MM.1S (cell line): ENCODE measurements around the gene NEDD4L.

Source experiments
- DNase-seq: peaks from one replicate; pipeline ENCODE4 v3.0.0-alpha.2; 2015
- H2AFZ ChIP-seq: fragments of 300-600 bp; sonication (generic); 2 replicates; pipeline ENCODE4 v1.6.0; 2016; ENCODE audit warnings: antibody characterized with exemption, low read length
- H3F3A ChIP-seq: fragments of 300-600 bp; sonication (generic); 2 replicates; pipeline ENCODE4 v1.6.1; 2016; ENCODE audit warnings: mild to moderate bottlenecking, antibody characterized with exemption, low read length, moderate library complexity, mixed read lengths; ENCODE audit not compliant: insufficient read depth
- H3K27ac ChIP-seq: fragments of 300-600 bp; sonication (generic); 2 replicates; pipeline ENCODE4 v1.5.1; 2016; ENCODE audit warnings: mild to moderate bottlenecking, low read length
- H3K27me3 ChIP-seq: fragments of 300-600 bp; sonication (generic); replicated peaks from 2 replicates; pipeline ENCODE4 v1.6.0; 2016; ENCODE audit warnings: low read length; ENCODE audit not compliant: insufficient read depth
- H3K36me3 ChIP-seq: fragments of 300-600 bp; sonication (generic); replicated peaks from 2 replicates; pipeline ENCODE4 v1.6.1; 2016; ENCODE audit warnings: mild to moderate bottlenecking, low read length, mixed read lengths; ENCODE audit not compliant: insufficient read depth
- H3K4me1 ChIP-seq: fragments of 300-600 bp; sonication (generic); 2 replicates; pipeline ENCODE4 v1.6.1; 2016; ENCODE audit warnings: low read length, mixed read lengths
- H3K4me2 ChIP-seq: fragments of 300-600 bp; sonication (generic); 2 replicates; pipeline ENCODE4 v1.6.0; 2016; ENCODE audit warnings: low read depth, low read length
- H3K4me3 ChIP-seq: fragments of 300-600 bp; sonication (generic); 2 replicates; pipeline ENCODE4 v1.5.1; 2016; ENCODE audit warnings: low read length, mixed read lengths
- H3K79me2 ChIP-seq: fragments of 300-600 bp; sonication (generic); 2 replicates; pipeline ENCODE4 v1.6.1; 2016; ENCODE audit warnings: mixed run types, low read length, mixed read lengths
- H3K9ac ChIP-seq: fragments of 300-600 bp; sonication (generic); 2 replicates; pipeline ENCODE4 v1.6.1; 2016; ENCODE audit warnings: low read length, mixed read lengths
- H3K9me2 ChIP-seq: fragments of 300-600 bp; sonication (generic); replicated peaks from 2 replicates; pipeline ENCODE4 v1.6.1; 2016; ENCODE audit warnings: mild to moderate bottlenecking, low read length, mixed read lengths; ENCODE audit not compliant: insufficient read depth
- H3K9me3 ChIP-seq: fragments of 300-600 bp; sonication (generic); replicated peaks from 2 replicates; pipeline ENCODE4 v1.6.1; 2016; ENCODE audit warnings: mild to moderate bottlenecking, low read length, mixed read lengths; ENCODE audit not compliant: insufficient read depth
- H4K20me1 ChIP-seq: fragments of 300-600 bp; sonication (generic); 2 replicates; pipeline ENCODE4 v1.6.1; 2016; ENCODE audit warnings: mild to moderate bottlenecking, low read length, moderate library complexity, mixed read lengths; ENCODE audit not compliant: insufficient read depth
- EZH2 ChIP-seq: fragments of 300-600 bp; sonication (generic); optimal IDR thresholded peaks from 2 replicates; pipeline ENCODE3; 2017; ENCODE audit warnings: low read depth, mild to moderate bottlenecking, antibody characterized with exemption, low read length, mixed read lengths
- EZH2phosphoT487 ChIP-seq: fragments of 300-600 bp; sonication (generic); IDR thresholded peaks from 2 replicates; pipeline ENCODE4 v1.6.1; 2018; ENCODE audit warnings: antibody characterized with exemption, low read length
- TF ChIP-seq, protein P1 (sequence below): fragments of 300-600 bp; sonication (generic); IDR thresholded peaks from 2 replicates; pipeline ENCODE4 v1.5.1; 2016; ENCODE audit warnings: antibody characterized with exemption, low read length, mixed read lengths

The NEDD4L gene

DNA sequence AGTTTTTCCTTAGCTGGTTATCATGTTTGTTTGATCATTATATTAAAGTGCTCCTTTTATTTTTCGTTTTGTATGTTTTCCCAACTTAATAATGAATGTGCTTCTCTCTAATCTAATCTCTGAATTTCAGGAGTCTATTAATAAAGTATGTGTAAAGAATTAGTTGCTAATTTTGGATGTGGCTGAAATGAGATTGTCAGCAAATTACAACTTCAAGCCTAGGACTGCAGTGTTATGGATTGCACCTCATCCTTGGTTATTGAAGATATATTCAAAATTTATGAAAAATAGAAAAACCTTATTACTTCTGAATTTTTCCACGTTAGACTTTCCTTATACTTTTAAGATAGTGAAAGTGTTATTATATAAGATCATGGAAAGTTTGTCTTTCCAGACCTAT, 227.7 kb downstream of the NEDD4L start:
- H3K36me3 ChIP-seq, result no peaks in the 10 kb centered on the region
- no peak overlapping the region for H3K27ac ChIP-seq
- H3K9me3 ChIP-seq, result no peaks in the 10 kb centered on the region
- no peak overlapping the region for H3K9ac ChIP-seq
- no peak overlapping the region for H3K4me3 ChIP-seq
- H3F3A ChIP-seq, result no peaks in the 10 kb centered on the region
- H3K9me2 ChIP-seq, result no peaks in the 10 kb centered on the region
- no peaks in the 10 kb centered on the region for H4K20me1 ChIP-seq
- TF ChIP-seq, protein P1, sequence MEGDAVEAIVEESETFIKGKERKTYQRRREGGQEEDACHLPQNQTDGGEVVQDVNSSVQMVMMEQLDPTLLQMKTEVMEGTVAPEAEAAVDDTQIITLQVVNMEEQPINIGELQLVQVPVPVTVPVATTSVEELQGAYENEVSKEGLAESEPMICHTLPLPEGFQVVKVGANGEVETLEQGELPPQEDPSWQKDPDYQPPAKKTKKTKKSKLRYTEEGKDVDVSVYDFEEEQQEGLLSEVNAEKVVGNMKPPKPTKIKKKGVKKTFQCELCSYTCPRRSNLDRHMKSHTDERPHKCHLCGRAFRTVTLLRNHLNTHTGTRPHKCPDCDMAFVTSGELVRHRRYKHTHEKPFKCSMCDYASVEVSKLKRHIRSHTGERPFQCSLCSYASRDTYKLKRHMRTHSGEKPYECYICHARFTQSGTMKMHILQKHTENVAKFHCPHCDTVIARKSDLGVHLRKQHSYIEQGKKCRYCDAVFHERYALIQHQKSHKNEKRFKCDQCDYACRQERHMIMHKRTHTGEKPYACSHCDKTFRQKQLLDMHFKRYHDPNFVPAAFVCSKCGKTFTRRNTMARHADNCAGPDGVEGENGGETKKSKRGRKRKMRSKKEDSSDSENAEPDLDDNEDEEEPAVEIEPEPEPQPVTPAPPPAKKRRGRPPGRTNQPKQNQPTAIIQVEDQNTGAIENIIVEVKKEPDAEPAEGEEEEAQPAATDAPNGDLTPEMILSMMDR, result no peak
- TF ChIP-seq EZH2, result no peak
- no peak for TF ChIP-seq EZH2phosphoT487
- no peaks in the 10 kb centered on the region for H3K27me3 ChIP-seq
- H3K79me2 ChIP-seq, result no peaks in the 10 kb centered on the region
- no peak overlapping the region for H2AFZ ChIP-seq
- H3K4me2 ChIP-seq, result peak overlapping the region; percentile 28; the same call in 1 of the 2 replicates
- H3K4me1 ChIP-seq, result peaks cover 24% of the 10 kb centered on the region
- DNase-seq, result no peak

DNA sequence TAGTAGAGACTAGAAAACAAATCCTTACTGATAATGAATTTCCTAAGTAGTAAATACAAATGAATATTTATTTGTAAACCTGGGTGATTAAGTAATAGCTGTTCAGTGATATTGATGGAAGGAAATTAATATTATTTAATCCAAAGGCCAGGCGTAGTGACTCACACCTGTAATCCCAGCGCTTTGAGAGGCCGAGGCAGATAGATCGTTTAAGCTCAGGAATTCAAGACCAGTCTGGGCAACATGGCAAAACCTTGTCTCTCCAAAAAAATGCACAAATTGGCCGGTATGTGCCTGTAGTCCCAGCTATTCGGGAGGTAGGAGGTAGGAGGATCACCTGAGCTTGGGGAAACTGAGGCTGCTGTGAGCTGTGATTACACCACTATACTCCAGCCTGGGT, 228.2 kb downstream of the NEDD4L start:
- peaks cover 24% of the 10 kb centered on the region for H3K4me1 ChIP-seq
- no peak overlapping the region for H3K4me3 ChIP-seq
- no peak for DNase-seq
- H3K9me3 ChIP-seq, result no peaks in the 10 kb centered on the region
- 0 out of 2 replicates have a peak overlapping the region, but pooled peaks have one; percentile 28 for H3K4me2 ChIP-seq
- no peaks in the 10 kb centered on the region for H3K9me2 ChIP-seq
- H4K20me1 ChIP-seq, result no peaks in the 10 kb centered on the region
- H3K27ac ChIP-seq, result no peak overlapping the region
- no peak overlapping the region for H3K9ac ChIP-seq
- H3K27me3 ChIP-seq, result no peaks in the 10 kb centered on the region
- no peak overlapping the region for H2AFZ ChIP-seq
- H3K79me2 ChIP-seq, result no peaks in the 10 kb centered on the region
- no peaks in the 10 kb centered on the region for H3K36me3 ChIP-seq
- no peak for TF ChIP-seq EZH2phosphoT487
- TF ChIP-seq, protein P1, result no peak
- TF ChIP-seq EZH2, result no peak
- H3F3A ChIP-seq, result no peaks in the 10 kb centered on the region

DNA sequence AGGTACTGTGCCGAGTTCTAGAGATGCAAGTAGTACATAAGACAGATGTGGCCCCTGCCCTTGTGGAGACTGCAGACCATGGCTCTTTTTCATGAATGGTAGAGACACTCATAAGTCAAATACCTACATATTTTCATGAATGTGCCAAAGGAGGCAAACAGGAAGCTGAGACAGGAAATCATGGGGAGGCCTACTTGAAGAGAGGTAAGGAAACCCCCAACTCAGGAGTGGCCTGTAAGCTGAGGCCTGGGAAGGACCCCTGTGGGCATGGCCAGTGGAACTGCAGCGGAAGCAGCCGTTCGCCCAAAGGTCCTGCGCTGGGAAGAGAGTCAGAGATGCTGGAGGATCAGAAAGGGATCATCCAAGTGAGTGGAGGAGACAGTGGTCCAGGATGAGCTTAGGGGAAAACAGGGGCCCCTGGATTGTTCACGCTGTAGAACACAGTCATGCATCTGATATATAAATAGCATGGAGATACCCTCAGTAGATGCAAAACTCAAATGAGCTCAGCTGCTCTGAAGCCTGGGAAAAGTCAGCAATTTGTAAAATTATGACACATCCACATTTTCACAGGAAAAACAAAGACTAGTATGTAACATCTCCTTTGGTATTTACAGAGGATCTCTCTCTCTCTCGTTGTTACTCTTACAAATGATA, 228.9 kb downstream of the NEDD4L start:
- Histone ChIP-seq H3F3A (no peaks in the 10 kb centered on the region), H4K20me1 (no peaks in the 10 kb centered on the region), H3K4me1 (peaks cover 24% of the 10 kb centered on the region), H2AFZ (no peak overlapping the region), H3K27ac (no peak overlapping the region), H3K4me2 (no peak overlapping the region), H3K9me2 (no peaks in the 10 kb centered on the region), H3K36me3 (no peaks in the 10 kb centered on the region), H3K9me3 (no peaks in the 10 kb centered on the region), H3K4me3 (no peak overlapping the region), H3K27me3 (no peaks in the 10 kb centered on the region), H3K79me2 (no peaks in the 10 kb centered on the region), H3K9ac (no peak overlapping the region)
- TF ChIP-seq EZH2phosphoT487, result no peak
- TF ChIP-seq, protein P1, result no peak
- TF ChIP-seq EZH2, result no peak
- no peak for DNase-seq
